Endothelial cell of umbilical vein (primary cell): ENCODE data around the gene MEAK7. TPM values are rescaled to one million over a fixed set of nuclear protein-coding genes. Genes with fewer than 3 reads are reported as not detected.

Experiments
- BruUV-seq: library from RNA; stranded (reverse); fragments of 400-500 nt; replicated peaks from 2 replicates; lab custom pipeline; 2021; lab: Mats Ljungman, UMichigan
- CTCF ChIA-PET: fragments of 300-600, 350-600 bp; sonication (Branson Sonifier 250); formaldehyde crosslinking; loops from one replicate; lab custom pipeline; 2021; ENCODE audit warnings: antibody characterized with exemption, inconsistent platforms; lab: Charles Lee
- POLR2A ChIA-PET: fragments of 300-600, 350-600 bp; sonication (Branson Sonifier 250); formaldehyde crosslinking; loops from one replicate; lab custom pipeline; 2021; ENCODE audit warnings: antibody characterized with exemption, inconsistent platforms; lab: Charles Lee
- DNase-seq: peaks from one replicate; pipeline ENCODE4 v3.0.0-alpha.2; 2011; ENCODE audit warnings: low read depth, low spot score
- FAIRE-seq: peaks from 2 replicates; lab custom pipeline; 2011; peaks lifted over from hg19 to GRCh38; lab: Jason Lieb, UNC
- H2AFZ ChIP-seq: 2 replicates; pipeline ENCODE4 v1.6.0; 2012; ENCODE audit warnings: low read depth, low read length, control low read depth, inconsistent platforms
- H3K27ac ChIP-seq: 2 replicates; pipeline ENCODE4 v1.5.1; 2011; ENCODE audit warnings: low read depth, mild to moderate bottlenecking, control low read depth, low read length, moderate library complexity; ENCODE audit not compliant: insufficient read depth
- H3K27me3 ChIP-seq, 2 experiments: 2 replicates each; pipeline versions ENCODE4 v1.6.0 to v1.6.1; 2011; ENCODE audit warnings: low read length in 2 of 2, mixed read lengths in 1 of 2; ENCODE audit not compliant: control insufficient read depth in 2 of 2, insufficient read depth in 2 of 2
- H3K36me3 ChIP-seq, 2 experiments: 2 replicates in 1 of 2; 3 replicates in 1 of 2; pipeline ENCODE4 v1.5.1; 2011; ENCODE audit warnings: low read length in 2 of 2, mild to moderate bottlenecking in 1 of 2, moderate library complexity in 1 of 2; ENCODE audit not compliant: control insufficient read depth in 2 of 2, insufficient read depth in 2 of 2; ENCODE audit errors: extremely low read depth in 1 of 2
- H3K4me1 ChIP-seq: 3 replicates; pipeline ENCODE4 v1.5.1; 2011; ENCODE audit warnings: mild to moderate bottlenecking, low read length; ENCODE audit not compliant: control insufficient read depth, insufficient read depth; ENCODE audit errors: extremely low read depth
- H3K4me2 ChIP-seq: 2 replicates; pipeline ENCODE4 v1.6.1; 2011; ENCODE audit warnings: low read length, control low read depth, mixed read lengths; ENCODE audit not compliant: insufficient read depth
- H3K4me3 ChIP-seq, 3 experiments: fragments of 200-600 bp in 1 of 3; sonication (generic), shearing (Covaris generic) in 1 of 3; replicated peaks in 1 of 3; 2 replicates each; pipeline ENCODE4 v1.5.1; 2011 to 2016; ENCODE audit warnings: control low read depth in 3 of 3, low read length in 3 of 3, mild to moderate bottlenecking in 2 of 3, inconsistent platforms in 1 of 3, low read depth in 1 of 3, moderate library complexity in 1 of 3; ENCODE audit not compliant: insufficient read depth in 1 of 3
- H3K79me2 ChIP-seq: 2 replicates; pipeline ENCODE4 v1.6.0; 2012; ENCODE audit warnings: low read length, inconsistent platforms; ENCODE audit not compliant: control insufficient read depth, insufficient read depth
- H3K9ac ChIP-seq: replicated peaks from 2 replicates; pipeline ENCODE3; 2011; ENCODE audit warnings: low read length, control low read depth; ENCODE audit not compliant: insufficient read depth; ENCODE audit errors: extremely low read depth
- H3K9me1 ChIP-seq: replicated peaks from 3 replicates; pipeline ENCODE4 v1.6.0; 2011; ENCODE audit warnings: mild to moderate bottlenecking, low read length; ENCODE audit not compliant: control insufficient read depth, insufficient read depth; ENCODE audit errors: extremely low read depth
- H3K9me3 ChIP-seq: replicated peaks from 2 replicates; pipeline ENCODE4 v1.5.1; 2012; ENCODE audit warnings: low read length, inconsistent platforms; ENCODE audit not compliant: control insufficient read depth, insufficient read depth
- H4K20me1 ChIP-seq: replicated peaks from 2 replicates; pipeline ENCODE3; 2011; ENCODE audit warnings: mild to moderate bottlenecking, low read length; ENCODE audit not compliant: control insufficient read depth, insufficient read depth; ENCODE audit errors: extremely low read depth
- EZH2 ChIP-seq: IDR thresholded peaks from 2 replicates; pipeline ENCODE4 v1.6.1; 2012; ENCODE audit warnings: borderline replicate concordance, low read depth, mild to moderate bottlenecking, moderate library complexity, low read length, inconsistent platforms; ENCODE audit not compliant: severe bottlenecking
- FOS ChIP-seq: IDR thresholded peaks from 2 replicates; pipeline ENCODE4 v1.6.1; 2011; ENCODE audit warnings: mild to moderate bottlenecking, low read length, moderate library complexity, borderline replicate concordance; ENCODE audit not compliant: insufficient read depth
- GATA2 ChIP-seq: IDR thresholded peaks from 2 replicates; pipeline ENCODE4 v1.7.0; 2011; ENCODE audit warnings: low read depth, mild to moderate bottlenecking, moderate library complexity, mixed read lengths, low read length; ENCODE audit not compliant: insufficient read length, insufficient read depth
- JUN ChIP-seq: IDR thresholded peaks from 2 replicates; pipeline ENCODE4 v1.6.1; 2011; ENCODE audit warnings: borderline replicate concordance, low read depth; ENCODE audit not compliant: insufficient read length, insufficient read depth
- MYC ChIP-seq: IDR thresholded peaks from one replicate; pipeline ENCODE4 v1.6.1; 2011; ENCODE audit warnings: mild to moderate bottlenecking, low read depth, low read length
- POLR2A ChIP-seq: IDR thresholded peaks from 2 replicates; pipeline ENCODE4 v1.6.1; 2012; ENCODE audit warnings: low read depth, mild to moderate bottlenecking, control low read depth, low read length
- POLR2AphosphoS5 ChIP-seq: IDR thresholded peaks from 2 replicates; pipeline ENCODE4 v1.6.1; 2012; ENCODE audit warnings: low read depth, mild to moderate bottlenecking, control low read depth, low read length, moderate library complexity; ENCODE audit not compliant: insufficient read depth
- dilution Hi-C: fragments of 300-500 bp; cut with MboI; formaldehyde crosslinking; loops from one replicate; pipeline ENCODE4 v1.15.0; 2019; ENCODE audit warnings: low sequenced_read_pairs; ENCODE audit not compliant: extremely low pct_ligation_motif_present
- intact Hi-C: fragments of 100-400 bp; cut with micrococcal nuclease; formaldehyde crosslinking; loops from one replicate; pipeline ENCODE4 v1.10.0; 2022
- polyA plus RNA-seq, 4 experiments: library from polyadenylated mRNA; depleted of rRNA in 3 of 4; stranded (reverse) in 3 of 4; unstranded in 1 of 4; fragments of >200 nt; gene quantifications; 2 replicates each; pipeline versions ENCODE4 v1.2.1 to v1.2.3, GENCODE V29; 2011 to 2012; ENCODE audit warnings: missing spikeins in 1 of 4
- total RNA-seq: library from RNA; stranded (reverse); gene quantifications from 2 replicates; pipeline ENCODE4 v1.2.3, GENCODE V29; 2021
- TF ChIP-seq, protein P1 (sequence below): IDR thresholded peaks from 2 replicates; pipeline ENCODE4 v1.6.1; 2011; ENCODE audit not compliant: insufficient read depth, insufficient read length
- TF ChIP-seq, protein P2 (sequence below), 2 donors: IDR thresholded peaks; 1 replicate in 1 of 2; 2 replicates in 1 of 2; pipeline ENCODE4 v1.5.1; 2011; ENCODE audit warnings: low read length in 2 of 2, mild to moderate bottlenecking in 2 of 2, moderate library complexity in 2 of 2, control low read depth in 1 of 2, inconsistent platforms in 1 of 2, low read depth in 1 of 2; ENCODE audit not compliant: insufficient read depth in 1 of 2; ENCODE audit errors: extremely low read depth in 1 of 2

The MEAK7 gene
- total and polyA plus RNA-seq, 2 donors (not counting 3 experiments of a cell fraction or from before 2014, with no cell fraction given) = 16.2 to 22.7 TPM

DNA sequence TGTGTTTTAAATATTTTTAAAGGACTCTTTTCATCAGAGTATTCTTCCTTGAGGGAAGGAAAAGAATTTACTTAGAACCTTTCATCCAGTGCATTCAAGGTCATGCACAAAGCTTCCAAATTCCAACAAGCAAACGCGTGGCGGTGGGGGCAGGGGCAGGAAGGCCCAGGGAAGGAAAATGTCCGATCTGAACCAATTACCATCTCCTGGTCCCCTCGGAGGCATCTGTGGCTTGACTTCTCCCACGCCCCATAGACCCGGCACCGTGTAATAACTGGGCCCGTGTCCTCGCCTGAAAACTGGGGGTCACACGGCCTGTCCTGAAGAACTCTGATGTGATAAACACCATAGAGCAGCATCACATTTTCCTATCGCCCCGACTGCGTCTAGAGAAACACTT lies 18.3 kb downstream of the MEAK7 start:
- no TSS peak for BruUV-seq
- POLR2A ChIA-PET = no interaction called here
- Histone ChIP-seq H3K79me2 (no peaks in the 10 kb centered on the region), H3K4me1 (no peaks in the 10 kb centered on the region), H3K27me3 (no peaks in the 10 kb centered on the region), H3K9ac (no peak overlapping the region), H3K36me3 (peaks cover 0 to 22% of the 10 kb centered on the region in 2 experiments), H3K9me3 (no peaks in the 10 kb centered on the region), H3K9me1 (no peaks in the 10 kb centered on the region), H3K27ac (no peak overlapping the region), H2AFZ (no peak overlapping the region), H3K4me3 (no peak overlapping the region), H4K20me1 (no peaks in the 10 kb centered on the region), H3K4me2 (no peak overlapping the region)
- dilution Hi-C loops = no loop called here
- CTCF ChIA-PET = interaction anchor here (0.6 to 3.4 kb wide), 6 partner anchors 12 to 530 kb away, joined by 3 to 16 read pairs (median 3); no protein-coding TSS in a partner anchor
- DNase-seq (no peak), FAIRE-seq (no peak)
- TF ChIP-seq GATA2 (no peak), POLR2A (no peak), EZH2 (no peak), FOS (no peak), JUN (no peak), MYC (no peak), POLR2AphosphoS5 (no peak)
- TF ChIP-seq, protein P1, sequence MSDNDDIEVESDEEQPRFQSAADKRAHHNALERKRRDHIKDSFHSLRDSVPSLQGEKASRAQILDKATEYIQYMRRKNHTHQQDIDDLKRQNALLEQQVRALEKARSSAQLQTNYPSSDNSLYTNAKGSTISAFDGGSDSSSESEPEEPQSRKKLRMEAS = no peak
- TF ChIP-seq, protein P2, sequence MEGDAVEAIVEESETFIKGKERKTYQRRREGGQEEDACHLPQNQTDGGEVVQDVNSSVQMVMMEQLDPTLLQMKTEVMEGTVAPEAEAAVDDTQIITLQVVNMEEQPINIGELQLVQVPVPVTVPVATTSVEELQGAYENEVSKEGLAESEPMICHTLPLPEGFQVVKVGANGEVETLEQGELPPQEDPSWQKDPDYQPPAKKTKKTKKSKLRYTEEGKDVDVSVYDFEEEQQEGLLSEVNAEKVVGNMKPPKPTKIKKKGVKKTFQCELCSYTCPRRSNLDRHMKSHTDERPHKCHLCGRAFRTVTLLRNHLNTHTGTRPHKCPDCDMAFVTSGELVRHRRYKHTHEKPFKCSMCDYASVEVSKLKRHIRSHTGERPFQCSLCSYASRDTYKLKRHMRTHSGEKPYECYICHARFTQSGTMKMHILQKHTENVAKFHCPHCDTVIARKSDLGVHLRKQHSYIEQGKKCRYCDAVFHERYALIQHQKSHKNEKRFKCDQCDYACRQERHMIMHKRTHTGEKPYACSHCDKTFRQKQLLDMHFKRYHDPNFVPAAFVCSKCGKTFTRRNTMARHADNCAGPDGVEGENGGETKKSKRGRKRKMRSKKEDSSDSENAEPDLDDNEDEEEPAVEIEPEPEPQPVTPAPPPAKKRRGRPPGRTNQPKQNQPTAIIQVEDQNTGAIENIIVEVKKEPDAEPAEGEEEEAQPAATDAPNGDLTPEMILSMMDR (IDR thresholded peaks at IDR 0.05; ENCODE audit: extremely low read depth in 1 of 2, insufficient read depth in 1 of 2, low read depth in 1 of 2, low read length in 2 of 2) = no peak
- intact Hi-C loops = loop anchor here (10.0 kb wide), 1 partner anchor 421 kb away; no protein-coding TSS in a partner anchor
